ENCODE measurements around the gene MACO1.

DNA sequence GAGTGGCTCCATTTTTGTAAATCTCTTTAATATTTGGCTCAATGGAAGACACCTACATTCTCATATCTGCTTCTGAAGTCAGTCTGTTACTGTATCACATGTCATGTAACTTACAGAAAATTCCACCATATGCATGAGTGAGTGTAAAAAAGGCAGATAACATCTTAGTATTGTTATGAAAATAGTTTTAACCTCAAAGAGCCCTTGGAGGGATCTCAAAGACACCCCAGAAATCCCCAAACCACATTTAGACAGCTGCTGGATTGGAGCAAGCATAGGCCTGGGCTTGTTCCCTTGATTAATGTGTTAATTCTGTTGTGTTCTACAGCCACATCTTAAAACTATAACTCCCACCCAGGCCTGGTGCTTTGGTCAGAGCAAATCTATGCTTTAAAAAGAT, 16.9 kb downstream of the MACO1 start:
- TF ChIP-seq, protein P1, sequence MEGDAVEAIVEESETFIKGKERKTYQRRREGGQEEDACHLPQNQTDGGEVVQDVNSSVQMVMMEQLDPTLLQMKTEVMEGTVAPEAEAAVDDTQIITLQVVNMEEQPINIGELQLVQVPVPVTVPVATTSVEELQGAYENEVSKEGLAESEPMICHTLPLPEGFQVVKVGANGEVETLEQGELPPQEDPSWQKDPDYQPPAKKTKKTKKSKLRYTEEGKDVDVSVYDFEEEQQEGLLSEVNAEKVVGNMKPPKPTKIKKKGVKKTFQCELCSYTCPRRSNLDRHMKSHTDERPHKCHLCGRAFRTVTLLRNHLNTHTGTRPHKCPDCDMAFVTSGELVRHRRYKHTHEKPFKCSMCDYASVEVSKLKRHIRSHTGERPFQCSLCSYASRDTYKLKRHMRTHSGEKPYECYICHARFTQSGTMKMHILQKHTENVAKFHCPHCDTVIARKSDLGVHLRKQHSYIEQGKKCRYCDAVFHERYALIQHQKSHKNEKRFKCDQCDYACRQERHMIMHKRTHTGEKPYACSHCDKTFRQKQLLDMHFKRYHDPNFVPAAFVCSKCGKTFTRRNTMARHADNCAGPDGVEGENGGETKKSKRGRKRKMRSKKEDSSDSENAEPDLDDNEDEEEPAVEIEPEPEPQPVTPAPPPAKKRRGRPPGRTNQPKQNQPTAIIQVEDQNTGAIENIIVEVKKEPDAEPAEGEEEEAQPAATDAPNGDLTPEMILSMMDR (IDR thresholded peaks at IDR 0.05) = no peak
- no peak for TF ChIP-seq POLR2A (IDR thresholded peaks at IDR 0.05)

All from thyroid gland (tissue), 4 donors.